Loucy (cell line): ENCODE results near the gene PCDHB16.
"Not testable (repeated sequence)": the region's sequence is repeated elsewhere in the genome, so short reads cannot be mapped to it uniquely, and the experiment has no call there.

Experiments
- H2AFZ ChIP-seq: fragments of 200-600 bp; sonication (generic); 2 replicates; pipeline ENCODE4 v1.6.0; 2016; ENCODE audit warnings: antibody characterized with exemption, mild to moderate bottlenecking, low read length, moderate library complexity
- H3F3A ChIP-seq: fragments of 200-600 bp; 2 replicates; pipeline ENCODE4 v1.6.0; 2016; ENCODE audit warnings: antibody characterized with exemption, low read depth, mild to moderate bottlenecking
- H3K27me3 ChIP-seq: fragments of 200-600 bp; sonication (generic); 2 replicates; pipeline ENCODE4 v1.6.1; 2014; ENCODE audit warnings: low read length, mild to moderate bottlenecking; ENCODE audit not compliant: insufficient read depth, poor library complexity, severe bottlenecking
- H3K36me3 ChIP-seq: fragments of 200-600 bp; sonication (generic); 2 replicates; pipeline ENCODE4 v1.6.1; 2016; ENCODE audit warnings: low read length; ENCODE audit not compliant: insufficient read depth
- H3K4me1 ChIP-seq: fragments of 200-600 bp; sonication (generic); 2 replicates; pipeline ENCODE4 v1.5.1; 2014; ENCODE audit warnings: low read length, mild to moderate bottlenecking; ENCODE audit not compliant: insufficient read depth, poor library complexity, severe bottlenecking
- H3K4me2 ChIP-seq: fragments of 200-600 bp; sonication (generic); 2 replicates; pipeline ENCODE4 v1.6.0; 2014; ENCODE audit warnings: antibody characterized with exemption, low read length, low read depth, mild to moderate bottlenecking; ENCODE audit not compliant: poor library complexity, severe bottlenecking
- H3K4me3 ChIP-seq: fragments of 200-600 bp; sonication (generic); 2 replicates; pipeline ENCODE4 v1.5.1; 2014; ENCODE audit warnings: low read length, mild to moderate bottlenecking, mixed read lengths; ENCODE audit not compliant: poor library complexity, severe bottlenecking
- H3K79me2 ChIP-seq: fragments of 200-600 bp; sonication (generic); 2 replicates; pipeline ENCODE4 v1.6.1; 2014; ENCODE audit warnings: low read length; ENCODE audit not compliant: insufficient read depth
- H3K9ac ChIP-seq: fragments of 200-600 bp; sonication (generic); 2 replicates; pipeline ENCODE4 v1.6.0; 2014; ENCODE audit warnings: mild to moderate bottlenecking, low read depth, low read length, moderate library complexity; ENCODE audit not compliant: poor library complexity, severe bottlenecking
- H3K9me2 ChIP-seq: fragments of 200-600 bp; sonication (generic); replicated peaks from 2 replicates; pipeline ENCODE4 v1.6.1; 2016; ENCODE audit warnings: low read depth, low read length, mixed read lengths
- H3K9me3 ChIP-seq: fragments of 200-600 bp; sonication (generic); 2 replicates; pipeline ENCODE4 v1.6.1; 2014; ENCODE audit warnings: mild to moderate bottlenecking, antibody characterized with exemption, low read length, low read depth; ENCODE audit not compliant: insufficient read depth
- H4K20me1 ChIP-seq: fragments of 200-600 bp; sonication (generic); 2 replicates; pipeline ENCODE4 v1.6.0; 2014; ENCODE audit warnings: antibody characterized with exemption, low read length, mild to moderate bottlenecking; ENCODE audit not compliant: insufficient read depth, poor library complexity, severe bottlenecking
- CTCF ChIP-seq: fragments of 200-600 bp; sonication (generic); conservative IDR thresholded peaks from 2 replicates; pipeline ENCODE4 v1.5.1; 2014; ENCODE audit warnings: mild to moderate bottlenecking, antibody characterized with exemption, low read length
- EZH2phosphoT487 ChIP-seq: fragments of 200-600 bp; IDR thresholded peaks from 2 replicates; pipeline ENCODE4 v1.6.1; 2018; ENCODE audit warnings: antibody characterized with exemption, mild to moderate bottlenecking, moderate library complexity, borderline replicate concordance

The PCDHB16 gene

GRCh38 chr5:141223112-141223783 lies 41.1 kb downstream of the PCDHB16 start, which contains the start of gene PCDHB14:
PCDHB14 (plus strand) TSS chr5:141223343; CDS start chr5:141223506, 163 bp downstream.
- no peaks in the 10 kb centered on the region for H3K9me3 ChIP-seq
- no peaks in the 10 kb centered on the region for H3K9me2 ChIP-seq
- H3K79me2 ChIP-seq: no peaks in the 10 kb centered on the region
- peak within 1 kb of the TSS; percentile 50 for H3K4me3 ChIP-seq
- H3K4me1 ChIP-seq: no peaks in the 10 kb centered on the region
- H3K36me3 ChIP-seq: no peaks in the 10 kb centered on the region
- TF ChIP-seq CTCF: peak; percentile 65
- TF ChIP-seq EZH2phosphoT487: no peak
- H3F3A ChIP-seq: no peaks in the 10 kb centered on the region
- no peak within 1 kb of the TSS for H3K9ac ChIP-seq
- H3K27me3 ChIP-seq: no peaks in the 10 kb centered on the region
- peak within 1 kb of the TSS; percentile 68; the same call in 1 of the 2 replicates for H2AFZ ChIP-seq
- H4K20me1 ChIP-seq: no peaks in the 10 kb centered on the region
- peak within 1 kb of the TSS; percentile 50 for H3K4me2 ChIP-seq

- H4K20me1 ChIP-seq, H3K4me3 ChIP-seq, H3K9me2 ChIP-seq, H3K36me3 ChIP-seq, H3K4me1 ChIP-seq, H3K4me2 ChIP-seq, H3K27me3 ChIP-seq, H3F3A ChIP-seq, H2AFZ ChIP-seq, H3K9ac ChIP-seq, H3K79me2 ChIP-seq, H3K9me3 ChIP-seq: not testable (repeated sequence)
Observed at GRCh38 chr5:141224844-141225243, 42.7 kb downstream of the PCDHB16 start.

GRCh38 chr5:141225421-141225820 lies 43.2 kb downstream of the PCDHB16 start:
- not testable (repeated sequence) for H3K9me2 ChIP-seq, H3K79me2 ChIP-seq, H3K27me3 ChIP-seq, H3K4me3 ChIP-seq, H2AFZ ChIP-seq, H3K36me3 ChIP-seq, H3K4me1 ChIP-seq, H3K9me3 ChIP-seq, H3F3A ChIP-seq, H4K20me1 ChIP-seq, H3K9ac ChIP-seq, H3K4me2 ChIP-seq

GRCh38 chr5:141234109-141234667 lies 52.0 kb downstream of the PCDHB16 start:
- 0 out of 2 replicates have a peak, but pooled peaks cover 5% of the 10 kb centered on the region for H3K9me3 ChIP-seq
- TF ChIP-seq EZH2phosphoT487 (no peak), CTCF (no peak)
- H3K4me3 ChIP-seq: no peak overlapping the region
- no peak overlapping the region for H2AFZ ChIP-seq
- no peaks in the 10 kb centered on the region for H3K9me2 ChIP-seq
- no peaks in the 10 kb centered on the region for H3K79me2 ChIP-seq
- H3K9ac ChIP-seq: no peak overlapping the region
- no peaks in the 10 kb centered on the region for H3K36me3 ChIP-seq
- no peaks in the 10 kb centered on the region for H3F3A ChIP-seq
- no peaks in the 10 kb centered on the region for H3K27me3 ChIP-seq
- H3K4me1 ChIP-seq: no peaks in the 10 kb centered on the region
- no peak overlapping the region for H3K4me2 ChIP-seq
- H4K20me1 ChIP-seq: no peaks in the 10 kb centered on the region
